Measurements from ENCODE around the gene SLC13A2.

The SLC13A2 gene

DNA sequence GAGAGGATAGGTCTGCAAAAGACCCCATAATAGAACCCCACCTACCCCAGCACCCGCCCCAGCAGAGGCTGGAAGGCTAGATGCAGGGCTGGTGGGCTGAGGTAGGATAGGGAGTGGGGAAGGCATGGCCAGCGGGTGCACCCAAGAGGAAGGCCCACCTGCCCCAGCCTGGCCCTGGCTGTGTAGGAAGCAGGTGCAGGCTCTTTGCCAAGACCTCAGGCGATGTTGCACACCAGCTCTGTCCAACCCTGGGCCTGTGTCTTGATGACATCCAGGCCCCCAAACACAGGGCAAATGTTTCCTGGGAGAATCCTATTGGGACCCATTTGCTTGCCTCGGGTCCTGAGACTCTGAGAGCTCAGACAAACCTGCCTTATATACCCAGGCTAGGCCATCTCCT lies 66.8 kb downstream of the SLC13A2 start:
- no peak for DNase-seq

DNA sequence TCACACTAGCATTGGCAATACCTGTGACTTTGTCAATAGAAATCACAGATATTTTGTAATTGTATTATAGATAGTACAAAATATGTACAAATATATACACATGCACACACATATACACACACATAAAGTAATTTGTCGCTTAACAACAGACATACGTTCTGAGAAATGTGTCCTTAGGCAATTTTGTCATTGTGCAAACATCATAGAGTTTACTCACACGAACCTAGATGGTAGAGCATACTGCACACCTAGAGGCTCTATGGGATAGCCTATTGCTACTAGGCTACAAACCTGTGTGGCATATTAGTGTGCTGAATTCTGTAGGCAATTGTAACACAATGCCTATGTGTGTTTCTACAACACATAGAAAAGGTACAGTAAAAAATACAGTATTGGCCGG lies 68.0 kb downstream of the SLC13A2 start:
- DNase-seq = no peak

- no peak for DNase-seq
Measured at GRCh38 chr17:28544402-28545140, 71.1 kb downstream of the SLC13A2 start.

DNA sequence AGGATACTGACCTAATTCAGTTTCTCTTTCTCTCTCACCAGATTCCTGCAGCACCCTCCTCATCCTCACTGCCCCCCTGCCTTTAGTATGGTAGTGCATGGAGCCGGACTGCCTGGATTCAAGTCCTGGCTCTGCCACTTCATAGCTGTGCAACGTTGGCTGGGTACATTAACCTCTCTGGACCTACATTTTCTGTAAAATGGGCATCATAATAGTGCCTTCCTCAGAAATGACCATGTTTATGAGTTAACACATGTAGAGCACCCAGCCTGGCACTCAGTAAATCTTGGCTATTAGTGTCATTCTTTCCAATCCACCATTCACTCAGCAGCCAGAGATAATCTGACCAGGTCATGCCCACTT lies 71.7 kb downstream of the SLC13A2 start:
- no peak for DNase-seq

DNA sequence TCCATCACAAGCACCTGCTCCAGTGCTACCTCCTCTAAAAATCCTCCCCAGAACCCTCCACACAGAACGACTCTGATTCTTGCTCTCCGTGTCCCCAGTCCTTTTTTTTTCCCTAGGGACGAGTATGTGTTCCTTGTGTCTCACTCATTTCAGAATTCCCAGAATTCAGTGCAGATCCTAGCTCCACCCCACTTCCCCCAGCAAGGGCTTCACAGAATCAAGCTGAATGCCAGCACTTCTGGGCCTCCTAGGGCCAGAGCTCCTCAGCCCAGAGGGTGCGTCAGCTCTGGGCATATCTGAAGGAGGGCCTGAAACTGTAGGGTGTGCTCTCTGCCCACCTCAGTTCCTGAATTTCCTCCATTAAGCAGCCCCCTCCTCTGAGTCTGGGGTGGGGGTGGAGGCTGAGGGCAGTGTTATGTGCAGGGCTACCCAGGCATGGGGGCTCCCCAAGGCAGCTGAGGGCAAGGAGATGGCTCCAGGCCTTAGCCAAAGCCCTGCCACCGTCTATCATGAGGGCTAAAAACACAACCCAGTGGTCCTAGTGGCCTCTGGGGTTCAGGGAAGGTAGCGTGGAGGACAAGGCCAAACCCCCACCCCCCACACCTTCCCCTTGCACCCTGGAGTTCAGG lies 72.5 kb downstream of the SLC13A2 start:
- no peak for DNase-seq

DNA sequence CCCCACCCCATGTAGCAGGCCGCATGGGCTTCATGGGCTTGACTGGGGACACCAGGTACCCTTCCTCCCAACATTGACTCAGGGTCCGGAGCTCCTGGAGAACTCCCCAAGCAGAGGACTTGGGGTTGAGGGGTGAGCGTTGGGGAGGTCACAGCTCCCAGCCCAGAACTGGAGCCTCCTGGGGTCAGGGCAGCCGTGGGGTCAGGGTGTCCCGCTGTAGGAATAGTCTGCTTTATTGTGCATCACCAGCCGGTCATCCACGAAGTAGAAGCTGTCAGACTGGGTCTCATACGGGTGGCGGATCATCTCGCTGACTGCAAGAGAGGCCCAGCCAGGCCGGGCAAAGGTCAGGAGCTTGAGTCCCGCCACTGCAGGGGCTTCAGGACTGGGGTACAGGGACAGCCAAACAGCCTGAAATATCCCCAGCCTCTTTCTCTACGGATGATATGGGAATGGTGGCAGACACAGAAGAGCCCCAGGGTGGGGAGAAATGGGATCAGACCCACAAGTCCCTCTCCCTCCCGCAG lies 73.7 kb downstream of the SLC13A2 start:
- no peak for DNase-seq

Data from NCI-H1105 treated with DMSO at 0.1 percent for 48 hours (cell line).